Measurements from ENCODE around the gene FBXL20.
"Not testable (repeated sequence)": the region's sequence is repeated elsewhere in the genome, so short reads cannot be mapped to it uniquely, and the experiment has no call there.

Gene FBXL20

GRCh38 chr17:39380144-39380543, 21.3 kb downstream of the FBXL20 start:
- DNase-seq (ENCODE audit: low read depth in 2 of 2), result no peak

- no peak for DNase-seq (ENCODE audit: low read depth in 2 of 2)
These were observed 25.0 kb downstream of the FBXL20 start for GRCh38 chr17:39376434-39376833.

- not testable (repeated sequence) for DNase-seq (ENCODE audit: low read depth in 2 of 2)
These were observed 33.6 kb downstream of the FBXL20 start for GRCh38 chr17:39367805-39368204.

GRCh38 chr17:39365872-39366271, 35.6 kb downstream of the FBXL20 start:
- DNase-seq (ENCODE audit: low read depth in 2 of 2), result no peak

- no peak for DNase-seq (ENCODE audit: low read depth in 2 of 2)
These were observed 36.2 kb downstream of the FBXL20 start for GRCh38 chr17:39365242-39365641.

GRCh38 chr17:39364236-39365025, 37.0 kb downstream of the FBXL20 start:
- no peak for DNase-seq (ENCODE audit: low read depth in 2 of 2)

GRCh38 chr17:39361064-39361463, 40.4 kb downstream of the FBXL20 start:
- DNase-seq (ENCODE audit: low read depth in 2 of 2), result no peak

GRCh38 chr17:39360537-39360936, 40.9 kb downstream of the FBXL20 start:
- no peak for DNase-seq (ENCODE audit: low read depth in 2 of 2)

GRCh38 chr17:39359994-39360393, 41.4 kb downstream of the FBXL20 start:
- no peak for DNase-seq (ENCODE audit: low read depth in 2 of 2)

- DNase-seq (ENCODE audit: low read depth in 2 of 2), result no peak
These were observed 43.4 kb downstream of the FBXL20 start for GRCh38 chr17:39357986-39358385.

- no peak for DNase-seq (ENCODE audit: low read depth in 2 of 2)
These were observed 43.9 kb downstream of the FBXL20 start for GRCh38 chr17:39357488-39357887.

- no peak for DNase-seq (ENCODE audit: low read depth in 2 of 2)
These were observed 48.4 kb downstream of the FBXL20 start for GRCh38 chr17:39352986-39353385.

- no peak for DNase-seq (ENCODE audit: low read depth in 2 of 2)
These were observed 48.9 kb downstream of the FBXL20 start for GRCh38 chr17:39352511-39352910.

- no peak for DNase-seq (ENCODE audit: low read depth in 2 of 2)
These were observed 49.9 kb downstream of the FBXL20 start for GRCh38 chr17:39351508-39351907.

GRCh38 chr17:39349246-39349645, 52.2 kb downstream of the FBXL20 start:
- no peak for DNase-seq (ENCODE audit: low read depth in 2 of 2)

GRCh38 chr17:39346863-39347262, 54.6 kb downstream of the FBXL20 start:
- not testable (repeated sequence) for DNase-seq (ENCODE audit: low read depth in 2 of 2)

GRCh38 chr17:39341541-39341940, 59.9 kb downstream of the FBXL20 start:
- no peak for DNase-seq (ENCODE audit: low read depth in 2 of 2)

GRCh38 chr17:39340731-39341130, 60.7 kb downstream of the FBXL20 start:
- no peak for DNase-seq (ENCODE audit: low read depth in 2 of 2)

GRCh38 chr17:39339272-39339671, 62.2 kb downstream of the FBXL20 start:
- DNase-seq (ENCODE audit: low read depth in 2 of 2), result no peak

- not testable (repeated sequence) for DNase-seq (ENCODE audit: low read depth in 2 of 2)
These were observed 63.8 kb downstream of the FBXL20 start for GRCh38 chr17:39337649-39338048.

- DNase-seq (ENCODE audit: low read depth in 2 of 2), result no peak
These were observed 65.7 kb downstream of the FBXL20 start for GRCh38 chr17:39335704-39336223.

GRCh38 chr17:39334008-39334744, 67.2 kb downstream of the FBXL20 start:
- not testable (repeated sequence) for DNase-seq (ENCODE audit: low read depth in 2 of 2)

GRCh38 chr17:39332092-39332491, 69.3 kb downstream of the FBXL20 start:
- no peak for DNase-seq (ENCODE audit: low read depth in 2 of 2)

Data from stimulated activated CD4-positive, alpha-beta T cell treated with anti-CD3 and anti-CD28 coated beads, Interleukin-4, amount 100 ng/mL, for 48 hours (primary cell).